ENCODE measurements around the gene KIAA0753.

DNA sequence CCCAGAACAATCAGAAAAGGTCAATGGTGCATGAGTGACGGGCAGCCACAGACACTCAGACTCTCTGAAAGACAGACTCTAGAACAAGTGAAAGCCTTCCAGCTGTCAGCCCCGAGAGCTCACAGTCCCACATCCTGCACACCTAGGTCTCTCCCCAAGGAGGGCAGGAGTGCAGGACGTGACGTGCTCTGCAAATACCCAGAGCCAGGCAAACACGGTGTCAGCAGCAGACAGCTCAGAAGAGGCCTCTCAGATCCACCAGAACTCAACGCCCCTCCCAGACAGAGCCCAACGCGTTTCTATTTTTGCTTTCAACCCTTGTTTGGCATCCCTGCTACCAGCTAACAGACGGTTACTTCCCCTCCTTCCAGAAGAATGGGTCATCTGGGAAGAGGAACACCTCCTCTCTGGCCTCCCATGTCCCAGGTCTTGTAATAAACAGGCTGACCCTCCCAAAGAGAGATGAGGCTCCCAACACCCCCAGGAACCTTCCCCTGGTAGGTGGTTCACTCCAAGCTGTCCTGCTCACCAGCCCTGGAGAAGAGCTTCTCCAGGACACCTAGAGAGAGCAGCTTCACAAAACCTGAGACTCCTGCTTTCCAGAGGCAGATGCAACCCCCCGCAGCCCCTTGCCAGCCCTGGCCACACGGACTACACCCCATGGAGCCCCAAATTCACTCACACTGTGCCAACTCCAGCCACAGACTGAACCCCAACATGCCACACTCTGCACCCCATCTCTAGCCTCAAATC is 91.8 kb downstream of the KIAA0753 start:
- TF ChIP-seq FOXM1 (IDR thresholded peaks at IDR 0.05; ENCODE audit: borderline replicate concordance): no peak
- no peak for TF ChIP-seq NFRKB (IDR thresholded peaks at IDR 0.05)
- no peak for TF ChIP-seq ZNF384 (IDR thresholded peaks at IDR 0.05)
- no peak for TF ChIP-seq FOXA1 (IDR thresholded peaks at IDR 0.05)
- no peak for TF ChIP-seq CTBP1 (IDR thresholded peaks at IDR 0.05; ENCODE audit: borderline replicate concordance)
- no peak for TF ChIP-seq TARDBP (IDR thresholded peaks at IDR 0.05)
- no peak for TF ChIP-seq BHLHE40 (IDR thresholded peaks at IDR 0.05; ENCODE audit: borderline replicate concordance)
- no peak for TF ChIP-seq FOXK2 (IDR thresholded peaks at IDR 0.05)
- no peak for TF ChIP-seq ELF4 (IDR thresholded peaks at IDR 0.05)
- TF ChIP-seq SUZ12 (IDR thresholded peaks at IDR 0.05): no peak
- TF ChIP-seq HDGF (IDR thresholded peaks at IDR 0.05; ENCODE audit: borderline replicate concordance): no peak
- TF ChIP-seq ARNT (IDR thresholded peaks at IDR 0.05): no peak
- TF ChIP-seq LEF1 (IDR thresholded peaks at IDR 0.05; ENCODE audit: borderline replicate concordance): no peak
